Measurements from ENCODE around the gene PTH.

DNA sequence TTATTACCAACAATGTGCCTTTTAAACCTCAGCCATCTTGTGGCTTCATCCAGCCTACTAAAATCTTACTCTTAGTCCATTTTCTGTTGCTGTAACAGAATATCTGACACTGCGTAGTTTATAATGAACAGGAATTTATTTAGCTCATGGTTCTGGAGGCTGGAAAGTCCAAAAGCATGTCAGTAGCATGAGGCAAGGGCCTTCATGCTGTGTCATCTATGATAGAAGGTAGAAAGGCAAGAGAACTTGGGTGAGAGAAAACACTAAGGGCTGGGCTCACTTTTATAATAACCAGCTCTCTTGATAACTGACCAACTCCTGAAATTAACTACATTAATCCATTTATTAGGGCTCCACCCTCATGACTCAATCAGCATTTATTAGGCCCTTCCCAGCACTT lies 46.3 kb downstream of the PTH start:
- TF ChIP-seq POLR2A (IDR thresholded peaks at IDR 0.05) (no peak), POLR2AphosphoS5 (IDR thresholded peaks at IDR 0.05) (no peak)
- TF ChIP-seq, protein P1, sequence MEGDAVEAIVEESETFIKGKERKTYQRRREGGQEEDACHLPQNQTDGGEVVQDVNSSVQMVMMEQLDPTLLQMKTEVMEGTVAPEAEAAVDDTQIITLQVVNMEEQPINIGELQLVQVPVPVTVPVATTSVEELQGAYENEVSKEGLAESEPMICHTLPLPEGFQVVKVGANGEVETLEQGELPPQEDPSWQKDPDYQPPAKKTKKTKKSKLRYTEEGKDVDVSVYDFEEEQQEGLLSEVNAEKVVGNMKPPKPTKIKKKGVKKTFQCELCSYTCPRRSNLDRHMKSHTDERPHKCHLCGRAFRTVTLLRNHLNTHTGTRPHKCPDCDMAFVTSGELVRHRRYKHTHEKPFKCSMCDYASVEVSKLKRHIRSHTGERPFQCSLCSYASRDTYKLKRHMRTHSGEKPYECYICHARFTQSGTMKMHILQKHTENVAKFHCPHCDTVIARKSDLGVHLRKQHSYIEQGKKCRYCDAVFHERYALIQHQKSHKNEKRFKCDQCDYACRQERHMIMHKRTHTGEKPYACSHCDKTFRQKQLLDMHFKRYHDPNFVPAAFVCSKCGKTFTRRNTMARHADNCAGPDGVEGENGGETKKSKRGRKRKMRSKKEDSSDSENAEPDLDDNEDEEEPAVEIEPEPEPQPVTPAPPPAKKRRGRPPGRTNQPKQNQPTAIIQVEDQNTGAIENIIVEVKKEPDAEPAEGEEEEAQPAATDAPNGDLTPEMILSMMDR (IDR thresholded peaks at IDR 0.05) = no peak
